Middle frontal gyrus (tissue), 1 donor: Measurements from ENCODE around the gene PUM1.
"Not testable (repeated sequence)": the region's sequence is repeated elsewhere in the genome, so short reads cannot be mapped to it uniquely, and the experiment has no call there.

ENCODE experiments used
- DNase-seq: peaks from one replicate; pipeline ENCODE4 v3.0.0-alpha.2; 2015; ENCODE audit warnings: low spot score; ENCODE audit errors: extremely low spot score

PUM1 gene

DNA sequence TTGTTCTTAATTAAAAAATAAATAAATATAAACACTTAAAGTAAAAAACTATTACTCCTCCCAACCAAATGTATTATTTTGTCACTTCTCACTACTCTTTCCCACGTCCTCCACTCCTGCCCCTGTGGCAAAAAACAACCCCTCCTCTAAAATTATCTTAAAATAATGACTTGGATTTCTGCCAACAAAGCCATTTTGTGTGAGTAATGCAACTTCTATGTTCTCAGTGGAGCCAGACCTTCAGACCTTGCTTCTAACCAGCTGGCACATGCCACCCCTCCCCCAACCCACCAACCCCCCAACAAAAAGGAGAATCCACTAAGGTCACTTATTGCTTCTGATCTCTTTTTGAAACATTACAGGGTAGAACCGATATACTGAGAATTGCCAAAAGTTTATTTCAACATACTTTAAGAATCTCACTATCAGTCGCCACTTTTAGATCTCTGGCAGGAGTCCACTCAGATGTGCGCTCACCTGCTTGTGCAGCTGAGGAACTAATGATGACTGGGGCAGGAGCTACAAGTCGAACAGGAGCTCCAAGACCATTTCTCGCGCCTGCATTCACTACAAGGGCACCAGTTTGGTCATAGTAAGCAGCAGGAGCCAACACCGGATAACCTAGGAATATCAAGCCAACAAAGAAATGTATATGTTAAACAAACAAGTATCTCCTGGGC is 98.7 kb downstream of the PUM1 start:
- DNase-seq, result no peak

DNA sequence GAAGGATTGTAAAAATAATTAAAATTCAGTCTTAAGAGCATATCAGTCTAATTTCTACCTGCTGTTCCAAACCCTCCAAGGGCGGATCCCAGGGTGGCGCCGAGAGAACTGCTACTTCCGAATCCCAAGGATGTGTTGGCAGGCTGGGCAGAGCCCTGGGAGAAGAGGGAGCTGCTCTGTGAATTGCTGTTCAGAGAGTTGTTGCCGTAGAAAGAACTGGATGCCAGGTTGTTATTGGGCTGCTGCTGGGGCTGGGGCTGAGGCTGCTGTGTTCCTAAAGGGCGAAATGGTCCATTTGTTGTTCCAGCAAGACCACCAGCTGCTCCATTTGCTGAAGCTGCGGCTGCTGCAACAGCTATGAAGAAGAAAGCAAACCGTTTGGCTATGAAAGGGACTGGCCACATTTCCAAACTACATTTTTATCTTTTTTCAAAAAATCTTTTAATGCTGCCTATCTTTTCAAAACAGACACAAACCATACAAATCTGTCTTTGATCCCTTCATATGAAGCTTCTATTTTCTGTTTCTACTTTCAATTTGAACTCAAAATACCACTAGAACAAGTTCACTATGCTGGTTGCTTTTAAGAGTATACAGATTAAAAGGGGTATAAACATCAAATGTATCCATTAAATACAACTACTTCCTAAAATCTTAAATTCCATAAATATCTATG is 99.5 kb downstream of the PUM1 start:
- DNase-seq, result no peak

DNA sequence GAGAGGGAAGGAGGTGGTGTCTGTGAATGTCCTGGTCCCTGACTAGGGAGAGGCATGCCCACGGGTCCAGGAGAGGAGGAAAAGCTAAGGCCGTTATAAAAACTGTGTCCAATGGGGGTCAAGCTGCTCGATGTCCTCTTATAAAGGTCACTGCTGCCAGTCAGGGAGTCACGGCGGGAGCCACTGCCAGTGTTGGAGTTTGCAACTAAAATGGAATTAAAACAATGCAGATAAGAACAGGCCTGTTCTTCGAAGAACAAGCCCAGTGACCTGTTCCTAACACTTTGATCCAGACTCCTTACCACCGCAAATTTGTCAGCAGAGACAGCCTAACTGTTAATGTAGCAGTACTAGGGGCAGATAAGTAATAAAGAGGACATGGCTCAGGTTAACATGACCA is 100.8 kb downstream of the PUM1 start:
- DNase-seq, result no peak

DNA sequence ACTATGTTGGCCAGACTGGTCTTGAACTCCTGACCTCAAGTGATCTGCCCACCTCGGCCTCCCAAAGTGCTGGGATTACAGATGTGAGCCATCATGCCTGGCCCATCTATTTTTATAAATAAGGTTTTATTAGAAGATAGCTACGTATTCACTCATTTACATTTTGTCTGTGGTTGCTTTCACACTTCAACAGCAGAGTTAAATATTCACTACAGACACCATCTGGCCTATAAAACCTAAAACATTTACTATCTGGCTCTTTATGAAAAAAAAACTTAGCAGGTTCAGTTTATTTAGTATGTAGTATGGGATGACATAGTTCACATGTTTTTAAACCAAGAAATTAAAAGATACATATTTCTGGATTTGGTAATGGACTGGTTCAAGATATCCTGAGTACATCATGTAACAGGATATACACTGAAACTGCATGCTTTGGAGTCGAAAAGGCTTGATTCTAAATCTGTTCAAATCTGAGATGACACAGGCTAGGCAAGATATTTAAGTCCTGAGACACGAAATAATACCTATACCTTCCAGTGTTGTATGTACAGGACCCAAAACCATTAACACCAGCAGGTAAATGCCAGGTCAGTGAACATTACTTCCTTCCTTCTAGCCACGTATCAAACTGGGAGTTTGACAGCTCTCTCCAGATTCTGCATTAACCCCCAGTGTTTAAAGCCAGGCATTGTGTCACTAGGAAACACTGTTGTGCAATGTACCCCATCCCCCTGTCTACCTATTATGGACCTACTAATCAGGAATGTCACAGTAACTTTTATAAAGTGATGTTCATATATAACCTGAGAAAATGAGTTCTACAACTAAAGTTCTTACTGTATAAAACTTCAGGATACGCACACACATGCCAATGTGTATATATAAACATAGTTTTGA is 102.7 kb downstream of the PUM1 start:
- DNase-seq, result no peak

DNA sequence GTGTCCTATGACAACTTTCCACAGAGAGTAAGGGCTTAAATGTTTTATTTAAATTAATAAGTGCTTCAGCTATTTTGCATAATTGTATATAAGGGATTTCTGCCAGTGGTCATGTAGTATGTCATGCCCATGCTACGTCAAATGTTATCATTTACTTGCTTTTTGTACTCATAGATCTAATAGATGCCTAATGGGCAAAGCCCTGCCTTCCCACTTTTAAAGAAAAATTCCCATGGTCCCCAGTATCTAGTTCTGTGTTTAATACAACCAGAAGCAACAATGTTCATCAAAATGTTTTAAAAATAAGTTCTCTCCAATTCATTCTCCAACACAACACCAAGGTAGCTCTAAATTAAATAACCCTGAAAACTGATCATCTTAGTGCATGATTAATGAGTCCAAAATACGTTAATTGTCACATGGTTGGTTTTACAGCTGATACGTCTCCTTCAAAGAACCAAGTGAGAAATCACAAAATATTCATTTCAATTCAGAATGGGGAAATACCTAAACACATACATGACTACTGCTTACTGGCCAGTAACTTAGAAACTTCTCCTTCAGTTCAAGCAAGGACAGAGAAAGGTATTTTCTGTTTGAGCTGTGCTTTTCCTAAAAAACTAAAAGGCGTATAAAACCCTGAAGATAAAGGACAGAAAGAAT is 107.8 kb downstream of the PUM1 start:
- no peak for DNase-seq

DNA sequence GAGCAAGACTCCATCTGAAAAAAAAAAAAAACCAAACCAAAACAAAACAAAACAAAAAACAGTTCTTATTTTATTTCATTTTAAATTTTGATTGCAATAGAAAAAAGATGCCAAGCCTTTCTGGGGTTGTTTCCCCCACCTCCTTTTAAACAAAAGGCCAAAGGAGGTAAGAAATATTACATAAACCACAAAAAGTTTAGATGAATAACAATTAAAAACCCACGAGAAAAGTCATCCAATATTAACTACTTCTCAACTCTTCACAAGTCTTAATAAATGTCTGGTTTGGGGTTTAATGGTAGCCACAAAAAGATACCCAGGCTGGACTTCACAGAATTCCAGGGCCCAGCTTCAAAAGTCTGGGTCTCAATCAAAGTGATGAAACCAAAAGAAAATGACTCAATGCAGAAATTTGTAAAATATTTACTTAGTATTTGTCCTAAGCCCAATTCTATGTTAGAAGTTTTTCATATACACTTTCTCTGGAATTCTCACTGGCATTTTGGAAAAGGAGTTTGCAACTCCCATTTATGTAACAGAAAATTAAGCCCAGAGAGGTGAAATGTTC is 110.0 kb downstream of the PUM1 start:
- DNase-seq, result no peak

DNA sequence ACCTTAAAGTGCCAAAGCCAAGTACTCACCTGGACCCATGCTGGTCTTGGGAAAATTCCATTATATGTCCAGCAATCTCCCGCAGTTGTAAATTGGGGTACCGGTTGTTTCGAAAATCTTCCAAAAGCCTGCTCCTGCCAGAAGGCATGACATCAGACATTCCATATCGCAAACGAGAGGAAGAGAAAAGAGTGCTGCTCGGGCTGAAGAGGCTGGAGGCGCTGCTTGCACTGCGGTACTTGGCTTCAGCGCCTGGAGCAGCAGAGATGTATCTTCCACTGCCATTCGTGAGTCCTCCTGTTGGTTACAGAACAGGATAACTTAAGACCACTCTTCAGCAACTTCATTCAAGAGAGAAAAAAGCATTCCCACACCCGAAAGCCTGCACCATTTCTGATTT is 111.8 kb downstream of the PUM1 start:
- DNase-seq, result no peak

DNA sequence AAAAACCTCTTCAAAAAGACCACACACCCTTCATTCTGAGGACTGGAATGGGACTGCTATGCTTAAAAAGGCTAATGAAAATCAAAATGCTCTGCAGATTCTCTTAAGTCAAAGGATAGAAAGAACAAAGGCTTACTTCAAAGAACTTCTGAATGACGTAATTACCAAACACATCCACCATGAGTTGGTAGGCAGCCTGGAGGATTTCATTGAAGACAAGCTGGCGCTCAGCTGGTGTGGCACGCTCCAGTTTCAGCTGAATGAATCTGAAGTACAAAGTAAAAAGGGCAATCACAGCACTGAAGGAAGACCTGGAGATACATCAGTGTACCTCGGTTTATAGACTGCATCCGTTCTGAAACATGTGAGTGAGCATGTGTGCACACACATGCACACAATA is 113.4 kb downstream of the PUM1 start:
- DNase-seq, result no peak

DNA sequence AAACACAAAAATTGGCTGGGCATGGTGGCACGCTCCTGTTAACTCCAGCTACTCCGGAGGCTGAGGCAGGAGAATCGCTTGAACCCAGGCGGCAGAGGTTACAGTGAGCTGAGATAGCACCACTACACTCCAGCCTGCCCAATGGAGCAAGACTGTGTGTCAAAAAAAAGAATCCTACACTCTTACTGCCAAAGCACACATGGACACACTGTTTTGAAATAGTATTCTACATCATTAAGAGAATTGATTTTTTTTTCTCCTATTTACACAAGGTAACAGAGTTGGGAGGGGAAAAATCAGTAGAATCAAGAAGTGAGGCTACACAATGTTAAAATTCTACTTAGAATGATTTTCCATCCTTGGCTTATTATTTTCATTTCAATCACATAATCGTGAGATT is 114.8 kb downstream of the PUM1 start:
- DNase-seq, result no peak

DNA sequence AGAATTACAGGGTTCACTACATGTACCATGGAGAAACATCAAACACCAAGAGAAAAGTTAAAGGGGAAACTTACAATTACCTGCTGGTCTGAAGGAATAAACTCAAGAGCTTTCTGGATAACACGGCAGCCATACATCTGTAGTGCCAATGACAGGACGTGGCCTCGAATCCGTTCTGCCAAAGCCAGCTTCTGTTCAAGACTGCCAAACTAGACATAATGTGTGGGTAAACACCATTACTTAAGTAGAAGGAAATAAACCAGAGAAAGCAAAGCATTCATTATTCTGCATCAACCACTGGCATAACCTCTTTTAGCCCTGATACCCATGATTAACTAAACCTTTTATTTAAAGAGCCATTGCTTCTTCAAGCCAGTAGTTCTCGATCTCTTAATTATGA is 115.5 kb downstream of the PUM1 start:
- DNase-seq, result no peak

DNA sequence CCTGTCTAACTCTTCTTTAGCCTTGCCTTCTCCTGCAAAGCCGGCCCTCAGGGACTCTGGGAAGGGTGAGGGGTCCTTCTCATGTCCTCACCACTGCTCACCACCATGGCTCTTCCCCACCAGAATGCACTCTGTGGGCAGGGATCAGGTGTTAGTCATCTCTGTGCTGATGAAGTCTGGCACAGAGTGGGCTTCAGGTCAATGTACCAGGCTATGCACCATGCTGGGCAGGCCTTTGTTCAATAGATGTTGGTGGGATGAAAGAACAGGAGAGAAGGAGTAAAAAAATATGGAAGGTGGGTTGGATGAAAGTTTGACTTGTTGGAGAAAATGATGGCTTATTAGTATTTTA is 116.1 kb downstream of the PUM1 start:
- DNase-seq, result not testable (repeated sequence)

DNA sequence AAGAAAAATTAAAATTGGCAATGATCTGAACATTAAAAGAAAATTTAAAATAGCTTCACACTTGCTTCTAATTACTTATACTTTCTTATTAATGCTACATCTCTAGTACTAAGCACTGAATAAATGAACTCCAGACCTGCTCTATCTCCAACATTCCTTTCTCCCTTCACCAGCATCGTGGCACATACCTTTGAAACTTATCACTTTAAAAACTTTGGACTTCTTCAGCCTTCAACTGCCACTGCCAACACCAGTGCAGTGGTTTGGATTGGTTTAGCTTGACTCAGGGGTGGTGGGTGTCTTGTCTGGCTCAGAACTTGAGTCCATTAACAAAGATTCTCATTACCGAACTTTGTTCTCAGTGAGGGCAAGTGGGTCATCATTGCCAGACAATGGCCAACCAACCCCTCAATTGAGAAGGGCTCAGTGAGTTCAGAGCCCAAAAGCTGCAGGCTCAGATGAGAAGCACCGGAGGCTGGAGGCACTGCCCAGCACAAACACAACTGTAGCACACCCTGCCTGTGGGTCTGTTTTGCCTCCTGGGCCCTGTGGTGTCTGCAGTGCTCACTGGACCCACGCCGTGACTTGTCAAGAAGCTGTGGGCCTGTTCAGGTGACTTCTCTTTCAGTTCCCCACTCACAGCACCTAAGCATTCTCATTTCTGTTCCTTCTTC is 116.6 kb downstream of the PUM1 start:
- not testable (repeated sequence) for DNase-seq

DNA sequence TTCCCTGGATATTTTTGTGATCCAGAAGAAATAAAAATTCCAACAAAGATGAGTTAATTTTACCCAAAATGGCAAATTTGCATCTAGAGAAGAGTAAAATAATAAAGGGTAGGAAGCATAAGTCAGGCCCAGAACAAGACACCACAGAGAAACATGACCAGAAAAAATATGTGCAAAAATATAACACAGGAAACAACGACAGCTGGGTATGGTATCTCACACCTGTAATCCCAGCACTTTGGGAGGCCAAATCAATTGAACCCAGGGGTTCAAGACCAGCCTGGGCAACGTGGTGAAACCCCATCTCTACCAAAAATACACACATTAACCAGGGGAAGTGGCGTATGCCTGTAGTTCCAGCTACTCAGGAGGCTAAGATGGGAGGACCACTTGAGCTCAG is 117.2 kb downstream of the PUM1 start:
- DNase-seq, result no peak

DNA sequence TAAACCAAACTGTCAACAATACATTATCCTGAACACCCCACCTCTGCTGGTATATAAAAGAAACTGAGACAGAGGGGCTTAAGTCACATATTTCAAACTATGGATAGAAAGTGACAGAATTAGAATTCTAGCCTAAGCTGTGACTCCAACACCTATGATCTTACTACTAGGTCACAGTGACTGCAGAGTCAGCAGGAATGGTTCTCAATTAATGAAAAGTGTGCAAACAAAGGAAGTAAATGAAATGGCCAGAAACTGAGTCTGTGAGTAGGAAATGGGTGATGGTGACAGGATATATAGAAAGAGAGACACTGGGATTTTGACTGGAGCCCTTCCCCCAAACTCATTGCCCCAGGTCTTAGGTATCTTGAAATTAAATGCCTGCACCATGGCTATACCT is 118.3 kb downstream of the PUM1 start:
- DNase-seq, result no peak

DNA sequence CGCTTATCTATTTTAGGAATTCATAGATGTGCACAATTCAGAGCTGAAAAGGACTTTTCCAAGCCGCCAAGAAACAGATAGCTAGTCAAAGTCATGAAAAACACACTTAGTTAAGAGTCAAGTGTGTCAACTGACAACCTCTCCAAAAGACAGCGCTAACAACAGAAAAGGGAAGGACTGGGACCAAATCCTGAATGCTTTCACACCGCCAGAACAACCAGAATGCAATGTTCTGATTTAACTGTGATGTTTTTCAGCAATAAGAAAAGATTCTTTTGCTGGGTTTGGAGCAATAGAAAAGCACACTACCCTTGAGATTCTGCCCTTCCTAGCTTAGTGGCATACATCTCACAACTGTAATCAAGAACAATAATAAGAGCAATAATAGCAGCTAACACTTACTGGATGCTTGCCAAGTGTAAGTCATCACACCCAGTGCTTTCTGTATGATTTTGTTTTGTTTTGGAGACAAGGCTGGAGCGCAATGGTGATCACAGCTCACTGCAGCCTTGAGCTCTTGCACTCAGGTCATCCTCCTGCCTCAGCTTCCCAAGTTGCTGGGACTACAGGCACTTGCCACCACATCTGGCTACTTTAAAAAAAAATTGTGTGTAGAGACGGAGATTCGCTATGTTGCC is 123.1 kb downstream of the PUM1 start:
- DNase-seq, result no peak

DNA sequence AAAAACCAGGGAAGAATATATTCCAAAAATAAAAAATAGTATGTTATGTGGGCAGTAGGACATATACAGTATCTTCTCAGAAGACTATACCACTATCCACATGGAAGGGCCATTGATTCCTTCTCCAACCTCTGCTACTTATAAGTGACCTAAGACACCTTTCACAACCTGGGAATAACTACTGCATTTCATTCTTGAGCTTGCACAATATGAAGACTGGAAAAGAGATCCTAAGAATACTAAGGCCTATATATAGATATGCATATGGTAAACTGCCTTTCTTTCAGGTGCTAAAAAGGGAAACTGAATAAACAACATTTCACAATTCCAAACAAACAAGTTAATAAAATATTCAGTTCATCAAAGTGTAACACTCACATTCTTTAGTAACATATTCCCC is 125.0 kb downstream of the PUM1 start:
- no peak for DNase-seq

DNA sequence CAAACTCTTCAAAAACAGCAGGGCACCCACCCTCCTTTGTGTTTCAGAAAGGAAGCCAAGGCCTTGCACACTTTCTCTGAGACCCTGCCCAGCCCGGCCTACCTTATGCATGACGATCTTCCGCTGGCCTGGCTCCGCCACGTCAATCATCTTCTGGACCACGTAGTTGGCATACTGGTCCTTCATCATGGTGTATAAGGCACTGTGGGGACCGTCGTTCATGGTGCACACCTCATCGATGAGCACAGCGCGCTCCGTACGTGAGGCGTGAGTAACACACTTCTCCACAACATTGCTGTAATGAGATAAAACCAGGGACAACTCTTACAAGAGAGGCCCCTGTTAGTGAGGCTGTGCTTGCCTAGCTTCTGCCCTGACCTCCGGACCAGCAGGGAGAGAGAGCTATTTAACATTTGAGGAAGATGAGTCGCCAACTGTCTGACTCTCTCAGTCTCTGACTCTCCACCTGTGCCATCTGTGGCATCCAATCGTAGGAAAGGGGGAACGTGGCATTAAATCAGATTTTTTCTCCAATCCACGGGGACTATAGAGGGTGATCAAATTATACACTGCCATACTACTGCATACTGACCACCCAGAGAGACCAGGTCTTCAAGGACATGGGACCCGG is 128.9 kb downstream of the PUM1 start:
- DNase-seq, result no peak

DNA sequence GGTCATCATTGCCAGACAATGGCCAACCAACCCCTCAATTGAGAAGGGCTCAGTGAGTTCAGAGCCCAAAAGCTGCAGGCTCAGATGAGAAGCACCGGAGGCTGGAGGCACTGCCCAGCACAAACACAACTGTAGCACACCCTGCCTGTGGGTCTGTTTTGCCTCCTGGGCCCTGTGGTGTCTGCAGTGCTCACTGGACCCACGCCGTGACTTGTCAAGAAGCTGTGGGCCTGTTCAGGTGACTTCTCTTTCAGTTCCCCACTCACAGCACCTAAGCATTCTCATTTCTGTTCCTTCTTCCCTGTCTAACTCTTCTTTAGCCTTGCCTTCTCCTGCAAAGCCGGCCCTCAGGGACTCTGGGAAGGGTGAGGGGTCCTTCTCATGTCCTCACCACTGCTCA is 129.8 kb downstream of the PUM1 start:
- not testable (repeated sequence) for DNase-seq

DNA sequence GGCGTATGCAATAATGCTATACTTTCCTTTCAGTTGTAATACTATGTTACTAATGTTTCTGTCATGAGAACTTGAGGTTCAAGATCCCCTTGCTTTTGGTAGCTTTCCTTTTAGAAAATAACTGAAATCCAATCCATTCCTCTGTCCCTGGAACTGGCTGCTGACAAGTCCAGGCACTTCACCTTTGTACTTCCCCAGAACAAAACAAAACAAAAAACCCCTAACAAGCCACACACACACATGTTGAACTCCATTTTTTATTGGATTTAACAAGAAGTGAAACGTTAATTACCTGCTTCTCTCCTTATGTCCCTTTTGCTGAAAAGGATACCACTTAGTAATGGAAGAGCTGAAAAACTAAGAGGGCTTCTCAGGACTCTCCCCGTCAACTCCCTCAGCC is 130.9 kb downstream of the PUM1 start:
- no peak for DNase-seq

DNA sequence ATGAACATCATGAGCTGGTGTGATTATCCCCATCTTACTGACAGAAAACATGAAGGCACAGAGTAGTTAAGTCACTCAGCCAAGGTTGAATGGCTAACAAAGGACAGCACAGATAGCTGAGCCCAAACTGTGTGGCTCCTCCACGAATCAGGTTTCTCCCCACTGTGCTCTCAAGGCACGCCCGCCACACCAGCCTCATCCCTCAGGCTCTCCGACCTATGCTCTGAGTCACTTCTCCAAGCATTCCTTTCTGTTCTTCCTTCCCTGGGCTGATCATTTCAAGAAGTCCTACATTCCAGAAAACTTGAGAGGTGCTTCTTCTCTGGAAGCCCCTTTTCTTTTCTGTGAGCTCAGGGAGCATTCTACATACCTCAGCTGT is 131.7 kb downstream of the PUM1 start:
- DNase-seq, result no peak
